ENCODE results near the gene CFAP92.
A peak's percentile ranks its signal among the peaks of the same experiment; 100 is the strongest.

The CFAP92 gene

DNA sequence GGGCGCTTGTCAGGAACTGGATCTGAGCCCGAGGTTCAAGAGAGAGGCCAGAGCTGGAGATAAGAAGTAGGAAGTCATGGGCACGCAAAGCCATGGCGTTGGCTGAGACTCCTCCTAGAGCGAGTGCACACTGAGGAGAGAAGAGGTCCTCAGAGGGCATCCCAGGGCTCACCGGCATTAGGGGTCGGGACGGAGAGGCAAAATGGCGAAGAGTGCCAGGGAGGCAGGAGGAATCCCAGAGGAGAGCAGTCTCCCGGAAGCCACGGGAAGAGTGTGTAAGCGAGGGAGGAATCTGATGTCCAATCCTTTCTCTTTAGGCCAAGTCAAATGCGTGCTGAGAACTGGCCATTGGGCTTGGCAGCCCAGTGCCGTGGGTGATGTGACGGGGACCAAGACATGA lies 31.2 kb upstream of the CFAP92 start:
- DNase-seq (ENCODE audit: low read depth), result no peak
- TF ChIP-seq, protein P1, sequence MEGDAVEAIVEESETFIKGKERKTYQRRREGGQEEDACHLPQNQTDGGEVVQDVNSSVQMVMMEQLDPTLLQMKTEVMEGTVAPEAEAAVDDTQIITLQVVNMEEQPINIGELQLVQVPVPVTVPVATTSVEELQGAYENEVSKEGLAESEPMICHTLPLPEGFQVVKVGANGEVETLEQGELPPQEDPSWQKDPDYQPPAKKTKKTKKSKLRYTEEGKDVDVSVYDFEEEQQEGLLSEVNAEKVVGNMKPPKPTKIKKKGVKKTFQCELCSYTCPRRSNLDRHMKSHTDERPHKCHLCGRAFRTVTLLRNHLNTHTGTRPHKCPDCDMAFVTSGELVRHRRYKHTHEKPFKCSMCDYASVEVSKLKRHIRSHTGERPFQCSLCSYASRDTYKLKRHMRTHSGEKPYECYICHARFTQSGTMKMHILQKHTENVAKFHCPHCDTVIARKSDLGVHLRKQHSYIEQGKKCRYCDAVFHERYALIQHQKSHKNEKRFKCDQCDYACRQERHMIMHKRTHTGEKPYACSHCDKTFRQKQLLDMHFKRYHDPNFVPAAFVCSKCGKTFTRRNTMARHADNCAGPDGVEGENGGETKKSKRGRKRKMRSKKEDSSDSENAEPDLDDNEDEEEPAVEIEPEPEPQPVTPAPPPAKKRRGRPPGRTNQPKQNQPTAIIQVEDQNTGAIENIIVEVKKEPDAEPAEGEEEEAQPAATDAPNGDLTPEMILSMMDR (IDR thresholded peaks at IDR 0.05; ENCODE audit: insufficient read depth, low read depth, low read length, missing control alignments), result no peak
- H3K4me3 ChIP-seq (ENCODE audit: low read depth, low read length), result no peak overlapping the region

DNA sequence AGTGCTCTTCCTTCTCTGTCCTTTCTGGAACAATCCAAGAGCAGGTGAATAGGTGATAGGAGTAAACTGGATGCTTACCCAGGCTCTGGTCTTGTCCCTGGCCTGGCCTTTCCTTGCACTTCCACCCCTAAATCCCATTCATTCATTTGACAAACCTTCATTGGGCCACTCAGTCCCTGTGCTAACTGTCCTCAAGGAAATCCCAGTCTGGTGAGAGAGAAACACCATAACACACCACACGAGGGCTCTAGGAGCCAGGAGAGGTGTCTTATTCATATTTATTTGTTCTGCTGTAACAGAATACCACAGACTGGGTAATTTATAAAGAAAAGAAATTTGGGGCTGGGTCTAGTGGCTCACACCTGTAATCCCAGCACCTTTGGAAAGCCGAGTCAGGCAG lies 30.0 kb upstream of the CFAP92 start:
- peak; percentile 12 for DNase-seq (ENCODE audit: low read depth)
- TF ChIP-seq, protein P1 (IDR thresholded peaks at IDR 0.05; ENCODE audit: insufficient read depth, low read depth, low read length, missing control alignments), result peak; percentile 2
- H3K4me3 ChIP-seq (ENCODE audit: low read depth, low read length), result no peak overlapping the region

- TF ChIP-seq, protein P1 (IDR thresholded peaks at IDR 0.05; ENCODE audit: insufficient read depth, low read depth, low read length, missing control alignments), result no peak
Observed at GRCh38 chr3:129023008-129023358, 29.1 kb upstream of the CFAP92 start.

GRCh38 chr3:129022114-129023007 lies 28.5 kb upstream of the CFAP92 start:
- TF ChIP-seq, protein P1 (IDR thresholded peaks at IDR 0.05; ENCODE audit: insufficient read depth, low read depth, low read length, missing control alignments), result no peak
- no peak for DNase-seq (ENCODE audit: low read depth)
- H3K4me3 ChIP-seq (ENCODE audit: low read depth, low read length), result no peak overlapping the region

More at GRCh38 chr3:129023008-129023358, 29.1 kb upstream of the CFAP92 start:
- no peak overlapping the region for H3K4me3 ChIP-seq (ENCODE audit: low read depth, low read length)
- no peak for DNase-seq (ENCODE audit: low read depth)

DNA sequence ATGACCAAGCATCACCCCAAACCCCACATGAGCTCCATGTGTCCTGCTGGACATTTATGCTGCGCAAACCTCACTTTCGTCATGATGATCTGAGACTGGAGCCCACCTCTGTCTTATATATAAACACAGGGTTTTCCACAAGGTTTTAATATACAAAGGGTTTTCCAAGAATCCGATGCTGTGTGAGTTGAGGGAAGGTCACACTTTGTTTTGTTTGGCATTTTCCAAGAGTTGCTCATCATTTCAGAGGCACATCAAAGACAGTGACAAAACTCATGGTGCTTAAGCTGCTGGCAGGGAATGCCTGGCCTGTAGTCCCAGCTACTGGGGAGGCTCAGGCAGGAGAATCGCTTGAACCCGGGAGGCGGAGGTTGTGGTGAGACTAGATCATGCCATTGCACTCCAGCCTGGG lies 27.3 kb upstream of the CFAP92 start:
- TF ChIP-seq, protein P1 (IDR thresholded peaks at IDR 0.05; ENCODE audit: insufficient read depth, low read depth, low read length, missing control alignments), result no peak
- no peak for DNase-seq (ENCODE audit: low read depth)

DNA sequence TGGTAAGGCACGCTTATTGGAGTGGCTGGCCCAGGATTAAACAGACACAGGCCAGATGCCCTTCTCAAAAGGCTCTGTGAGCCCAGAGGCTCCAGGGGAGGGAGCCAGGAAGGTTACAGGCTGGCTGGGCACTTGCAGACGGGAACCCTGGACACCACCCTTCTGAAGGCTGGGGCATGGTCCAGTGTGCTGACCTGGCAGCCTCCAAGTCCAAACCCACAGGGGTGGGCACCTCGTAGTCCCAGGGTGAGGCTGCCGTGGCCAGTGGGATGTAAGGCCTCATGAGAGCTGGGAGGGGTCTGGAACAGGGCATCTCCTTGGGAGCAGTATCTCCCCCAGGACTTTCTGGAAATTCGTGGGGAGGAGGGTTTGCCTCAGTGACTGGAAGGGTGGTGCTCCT lies 26.8 kb upstream of the CFAP92 start:
- H3K4me3 ChIP-seq (ENCODE audit: low read depth, low read length), result no peak overlapping the region
- DNase-seq (ENCODE audit: low read depth), result no peak
- TF ChIP-seq, protein P1 (IDR thresholded peaks at IDR 0.05; ENCODE audit: insufficient read depth, low read depth, low read length, missing control alignments), result no peak

More for the DNA sequence above, 27.3 kb upstream of the CFAP92 start:
- no peak overlapping the region for H3K4me3 ChIP-seq (ENCODE audit: low read depth, low read length)
